ENCODE measurements around the gene CRACR2A. TPM values are rescaled to one million over a fixed set of nuclear protein-coding genes. Genes with fewer than 3 reads are reported as not detected.
A peak's percentile ranks its signal among the peaks of the same experiment; 100 is the strongest.

CRACR2A gene
- total RNA-seq, 1 donor from 2014 or later: 5.2 TPM

DNA sequence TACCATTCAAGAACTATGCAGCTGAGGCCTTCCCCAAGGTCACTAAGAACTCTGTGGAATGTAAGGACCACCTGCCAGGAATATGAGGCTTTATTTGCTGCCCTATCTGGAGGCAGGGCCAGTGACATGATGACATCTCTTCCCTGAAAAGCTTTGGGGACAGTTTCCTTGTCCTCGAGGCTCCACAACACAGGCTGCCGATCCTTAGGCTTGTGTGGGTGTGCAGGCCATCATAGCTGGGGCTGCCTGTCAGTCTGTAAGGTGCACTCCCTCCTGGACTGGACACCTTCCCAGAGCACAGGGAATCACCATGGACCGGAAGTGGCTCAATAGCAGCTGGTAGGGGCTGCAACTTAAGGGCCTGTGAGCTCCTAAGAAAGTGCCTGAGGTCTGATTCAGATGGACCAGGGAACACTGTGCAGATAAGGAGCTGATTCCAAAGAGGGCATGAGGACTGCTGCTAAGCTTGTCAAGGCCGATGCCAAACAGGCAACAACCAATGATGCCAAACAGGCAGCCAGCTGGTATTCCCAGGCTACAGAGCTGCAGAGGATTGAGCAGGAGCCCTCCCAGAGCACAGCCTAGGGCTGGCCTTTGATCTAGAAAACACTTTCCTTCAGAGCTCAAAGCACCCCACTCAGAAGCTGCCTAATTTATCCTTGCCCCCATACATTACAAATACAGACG, 84.3 kb downstream of the CRACR2A start:
- intact Hi-C loops (cut with DNase I): no loop called here
- ATAC-seq (ENCODE audit: poor library complexity) (peak; percentile 92), DNase-seq (no peak)

DNA sequence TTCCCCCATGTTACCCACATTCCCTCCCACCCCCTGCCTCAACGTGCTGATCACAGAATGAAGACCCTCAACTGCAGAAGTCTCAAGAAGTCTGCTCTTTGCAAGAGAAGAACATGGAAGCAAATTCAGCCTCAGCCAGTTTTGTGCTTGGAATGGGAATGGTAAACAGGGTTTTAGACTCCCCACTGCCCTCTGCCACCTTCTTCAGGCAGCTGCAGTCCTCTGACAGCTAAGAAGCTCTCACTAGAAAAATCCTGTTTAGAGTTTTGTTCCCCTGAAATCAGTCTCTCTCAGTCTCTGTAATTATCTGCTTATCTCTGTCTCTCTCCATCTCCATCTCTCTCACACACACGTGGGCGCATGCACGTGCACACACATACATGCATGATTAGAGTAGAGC, 85.4 kb downstream of the CRACR2A start:
- DNase-seq (no peak), ATAC-seq (ENCODE audit: poor library complexity) (no peak)
- intact Hi-C loops (cut with DNase I): no loop called here

DNA sequence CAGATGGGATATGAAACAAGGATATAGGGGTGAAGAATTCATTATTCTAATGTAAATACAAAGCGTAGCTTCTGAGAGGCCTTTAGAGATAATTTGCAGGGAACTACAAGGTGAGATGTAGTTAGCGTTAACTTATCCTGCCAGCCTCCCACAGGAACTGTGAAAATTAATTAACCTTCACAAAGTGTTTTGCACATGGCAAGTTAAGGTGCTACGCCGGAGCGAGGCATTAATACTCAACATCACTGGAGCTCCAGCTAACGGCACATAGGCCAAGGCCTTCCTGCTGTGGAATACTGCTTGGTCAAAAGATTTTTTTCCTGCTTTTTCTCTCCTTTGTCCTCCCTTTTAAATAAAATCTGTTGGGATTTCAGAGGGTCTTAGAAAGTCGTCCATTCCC, 86.5 kb downstream of the CRACR2A start:
- intact Hi-C loops (cut with DNase I): no loop called here
- ATAC-seq (ENCODE audit: poor library complexity) (no peak), DNase-seq (no peak)

DNA sequence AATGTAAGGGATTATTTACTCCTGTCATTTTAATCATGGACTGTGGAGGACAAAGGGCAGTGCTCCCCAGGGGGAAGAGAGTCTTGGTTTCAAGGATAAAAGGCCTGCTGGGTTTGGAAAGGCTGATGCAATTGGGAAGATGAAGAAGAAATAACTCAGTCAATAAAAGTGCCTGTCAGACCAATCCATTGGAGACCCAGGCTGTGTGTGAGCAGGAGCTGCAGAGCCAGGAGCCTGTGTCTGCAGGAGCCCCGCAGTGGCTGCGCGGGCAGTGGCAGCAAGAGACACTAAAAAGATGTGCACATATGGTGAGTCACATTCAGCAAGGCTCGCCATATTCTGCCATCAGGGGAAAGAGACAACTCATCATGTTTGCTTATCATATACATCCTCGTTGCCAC, 90.4 kb downstream of the CRACR2A start:
- intact Hi-C loops (cut with DNase I): no loop called here
- DNase-seq (no peak), ATAC-seq (ENCODE audit: poor library complexity) (no peak)

DNA sequence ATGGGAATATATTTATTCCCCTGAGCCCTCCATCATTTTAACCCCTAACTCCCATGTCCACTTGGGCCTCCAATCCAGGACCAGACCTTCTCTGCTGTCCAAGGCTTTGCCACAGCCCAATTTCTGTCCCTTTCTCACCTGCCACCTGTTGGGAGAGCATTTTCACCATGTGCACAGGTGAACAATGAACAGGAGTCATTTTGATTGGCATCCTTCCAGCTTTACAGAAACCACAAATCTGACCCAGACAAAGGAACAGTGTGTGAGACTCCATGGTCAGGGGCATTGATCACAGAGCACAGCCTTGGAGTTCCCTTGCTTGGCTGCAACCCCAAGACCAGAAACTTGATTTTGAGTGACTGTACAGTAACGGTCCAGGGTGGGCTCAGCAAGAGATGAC, 91.9 kb downstream of the CRACR2A start:
- DNase-seq (no peak), ATAC-seq (ENCODE audit: poor library complexity) (no peak)
- intact Hi-C loops (cut with DNase I): no loop called here

DNA sequence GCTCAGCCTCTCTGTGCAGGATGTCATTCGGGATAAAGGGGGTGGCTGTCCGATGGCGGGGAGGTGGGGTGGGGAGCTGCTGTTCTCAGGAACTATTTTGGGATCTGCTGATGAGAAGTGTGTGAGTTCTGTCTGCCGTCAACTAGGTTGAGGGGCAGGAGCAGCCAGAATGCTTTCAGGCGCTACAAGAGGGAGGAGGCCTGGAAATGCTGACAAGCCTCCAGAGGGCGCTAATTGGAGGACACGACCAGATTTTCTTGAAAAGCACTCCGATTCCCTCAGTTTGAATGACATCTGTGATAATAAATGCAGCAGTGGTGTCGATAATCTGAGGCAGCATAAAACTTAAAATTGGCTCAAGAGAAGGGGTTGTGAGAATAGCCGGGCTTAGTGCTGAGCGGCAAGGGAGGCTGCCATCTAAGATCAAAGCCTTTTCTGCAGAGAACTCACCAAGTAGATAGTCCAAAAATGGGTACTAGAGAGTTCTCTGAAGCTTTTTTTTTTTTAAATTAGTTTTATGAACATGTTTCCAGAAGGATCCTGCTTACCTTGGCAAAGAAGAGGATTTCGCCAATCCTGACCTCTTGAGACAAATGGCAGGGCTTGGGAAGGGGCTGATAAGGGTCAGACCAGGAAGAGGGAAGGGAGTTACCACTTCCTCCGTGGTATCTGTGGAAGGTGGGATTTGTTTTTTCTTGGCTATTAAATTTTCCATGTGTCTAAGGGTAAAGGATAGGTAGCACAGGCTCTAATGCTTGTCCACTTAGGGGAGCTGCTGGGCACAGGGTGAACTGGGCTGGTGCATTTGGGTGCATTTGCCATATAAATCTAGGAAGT, 94.4 kb downstream of the CRACR2A start:
- peak; percentile 54 for DNase-seq
- intact Hi-C loops (cut with DNase I): no loop called here
- ATAC-seq (ENCODE audit: poor library complexity): peak; percentile 66

DNA sequence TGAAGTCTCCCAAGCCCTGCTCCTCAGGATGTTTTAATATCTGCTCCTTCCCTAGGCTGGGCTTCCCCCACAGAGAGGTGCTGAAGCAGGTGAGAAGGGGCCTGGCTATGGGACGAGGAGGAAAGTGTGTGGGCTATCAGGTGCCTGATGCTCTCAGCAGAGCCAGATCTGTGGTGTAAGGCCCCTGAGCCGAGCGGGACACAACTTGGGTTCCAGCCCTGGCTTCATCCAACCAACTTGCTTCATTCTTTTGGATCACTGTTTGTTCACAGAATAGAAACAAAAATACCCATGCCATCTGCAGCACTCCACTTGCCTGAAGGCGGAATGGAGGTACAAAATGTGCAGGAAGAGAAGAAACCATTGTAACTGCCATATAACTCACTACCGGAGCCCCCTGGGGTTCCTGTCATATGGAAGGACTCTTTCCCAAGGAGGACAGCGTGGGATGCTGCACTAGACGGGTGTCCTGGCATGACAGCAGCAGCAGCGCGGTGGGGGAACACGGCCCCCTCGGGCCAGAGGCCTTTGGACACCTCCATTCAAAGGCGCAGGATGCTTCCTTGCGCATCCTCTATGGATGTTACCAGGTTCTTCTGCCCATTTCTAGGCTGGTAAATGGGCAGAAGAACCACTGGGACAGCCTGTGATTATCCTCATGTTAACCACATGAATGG, 95.8 kb downstream of the CRACR2A start:
- DNase-seq: no peak
- intact Hi-C loops (cut with DNase I): loop anchor here (2.0 kb wide), 1 partner anchor 118 kb away; no protein-coding TSS in a partner anchor
- no peak for ATAC-seq (ENCODE audit: poor library complexity)

DNA sequence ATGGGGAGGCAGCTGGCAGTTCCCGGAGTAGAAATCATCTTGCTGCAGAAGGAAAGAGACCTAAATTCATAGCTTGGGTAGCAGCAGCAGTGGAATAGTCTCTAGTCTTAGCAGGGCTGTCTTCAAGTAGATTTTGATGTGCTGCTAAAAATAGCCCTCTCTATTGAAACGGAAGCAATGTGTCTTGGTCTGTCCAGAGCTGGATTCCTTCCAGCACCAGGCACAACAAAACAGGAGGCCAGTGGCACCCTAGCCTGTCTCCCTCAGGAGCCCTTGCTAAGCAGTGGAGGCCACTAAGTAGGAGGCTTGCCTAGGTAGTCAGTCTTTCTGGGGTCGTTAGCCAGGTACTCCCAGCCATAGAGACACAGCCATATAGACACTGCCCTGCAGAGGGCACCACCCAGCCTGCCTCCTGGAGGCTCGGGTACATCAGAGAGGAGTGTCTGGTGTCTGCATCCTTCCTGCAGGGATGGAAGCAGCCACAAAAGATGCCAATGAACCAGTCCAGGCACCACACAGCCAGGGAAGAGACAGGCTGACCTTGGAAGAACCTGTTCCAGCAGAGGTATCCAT, 97.5 kb downstream of the CRACR2A start:
- DNase-seq (no peak), ATAC-seq (ENCODE audit: poor library complexity) (peak; percentile 55)
- intact Hi-C loops (cut with DNase I): no loop called here

DNA sequence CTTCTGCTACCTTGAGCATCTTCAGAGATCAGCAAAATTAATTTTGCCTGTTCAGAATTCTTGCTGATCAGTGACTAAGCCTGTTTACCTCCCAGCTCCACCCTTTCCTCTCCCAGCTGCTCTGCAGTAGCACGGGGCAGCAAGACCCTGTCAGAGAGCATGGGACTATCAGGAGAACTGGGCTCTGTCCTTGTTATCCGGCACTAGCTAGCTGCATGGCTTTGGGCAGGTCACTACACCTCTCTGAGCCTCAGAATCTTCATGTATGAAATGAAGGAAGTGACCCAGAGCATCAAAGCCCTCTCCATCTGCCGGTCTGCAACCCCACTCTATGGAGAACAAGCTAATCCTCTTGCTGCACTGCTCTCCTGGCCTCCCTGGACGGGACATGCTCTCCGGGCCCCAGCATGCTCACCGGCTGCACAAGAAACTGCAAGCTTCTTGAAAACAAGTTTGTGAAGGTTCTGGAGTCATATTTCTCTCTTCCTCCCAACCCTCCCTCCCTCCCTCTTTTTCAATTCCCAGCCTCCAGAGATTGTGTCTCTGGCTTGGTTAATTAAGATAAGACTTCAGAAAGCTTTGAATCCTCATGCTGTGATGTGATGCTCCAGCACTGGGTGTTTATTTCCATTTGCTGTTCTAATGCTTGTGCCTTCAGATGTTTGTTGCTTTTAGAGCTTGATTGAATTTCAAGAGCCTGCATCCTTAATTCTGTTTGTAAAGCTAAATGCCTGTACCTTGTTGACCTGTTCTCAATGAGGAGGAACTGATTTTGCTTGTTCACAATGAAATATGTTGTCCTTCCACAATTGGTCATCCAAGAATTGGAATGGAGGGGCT, 101.1 kb downstream of the CRACR2A start:
- ATAC-seq (ENCODE audit: poor library complexity): no peak
- DNase-seq: no peak
- intact Hi-C loops (cut with DNase I): no loop called here

DNA sequence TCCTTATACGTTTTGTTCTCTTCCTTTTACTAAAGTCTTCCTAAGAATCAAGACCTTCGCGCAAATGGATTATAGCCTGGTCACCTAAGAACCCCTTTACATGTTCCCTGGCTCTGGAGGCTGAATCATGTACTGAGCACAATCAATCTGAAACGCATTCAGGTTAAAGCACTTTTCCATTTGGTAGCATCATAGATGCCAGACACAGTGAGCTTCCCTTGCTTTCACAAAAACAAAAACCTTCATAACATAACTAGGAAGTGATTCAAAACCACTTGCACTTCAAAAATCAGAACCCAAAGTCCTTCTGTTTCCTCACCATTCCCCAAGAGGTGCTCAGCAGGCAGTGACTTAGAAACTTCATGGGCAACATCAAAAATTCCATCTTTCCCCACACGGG, 105.4 kb downstream of the CRACR2A start:
- no peak for ATAC-seq (ENCODE audit: poor library complexity)
- DNase-seq: no peak
- intact Hi-C loops (cut with DNase I): no loop called here

DNA sequence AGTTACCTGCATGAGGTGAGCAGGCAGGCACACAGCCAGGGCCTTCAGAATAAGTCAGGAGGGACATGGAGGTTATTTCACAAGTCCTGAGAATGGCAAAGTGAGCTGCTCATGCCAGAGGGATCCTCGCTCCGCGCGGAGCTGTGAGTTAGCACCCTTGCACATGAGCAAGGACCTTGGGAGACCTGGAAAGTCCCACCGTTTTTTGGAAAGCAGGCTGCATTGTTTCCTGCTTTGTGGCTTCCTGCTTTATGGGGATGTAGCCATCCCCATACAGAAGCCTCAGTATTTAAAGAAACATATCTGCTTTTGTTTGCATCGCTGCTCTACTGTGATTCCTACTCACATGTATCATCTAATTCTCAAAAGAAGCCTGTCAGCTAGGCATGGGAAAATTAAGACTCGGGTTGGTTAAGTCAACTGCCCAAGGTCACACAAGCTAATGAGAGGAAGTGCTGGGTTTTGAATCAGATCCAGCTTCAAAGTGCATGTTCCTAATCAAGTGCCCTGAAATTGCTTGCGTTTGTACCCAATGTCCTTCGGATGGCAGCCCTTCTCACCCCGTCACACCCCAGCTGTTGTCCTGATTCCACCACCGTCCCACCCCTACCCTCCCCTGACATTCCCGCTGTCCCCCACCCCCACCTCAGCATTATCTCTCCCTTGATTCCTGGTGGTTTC, 106.2 kb downstream of the CRACR2A start:
- intact Hi-C loops (cut with DNase I): no loop called here
- peak; percentile 39 for ATAC-seq (ENCODE audit: poor library complexity)
- DNase-seq: no peak

DNA sequence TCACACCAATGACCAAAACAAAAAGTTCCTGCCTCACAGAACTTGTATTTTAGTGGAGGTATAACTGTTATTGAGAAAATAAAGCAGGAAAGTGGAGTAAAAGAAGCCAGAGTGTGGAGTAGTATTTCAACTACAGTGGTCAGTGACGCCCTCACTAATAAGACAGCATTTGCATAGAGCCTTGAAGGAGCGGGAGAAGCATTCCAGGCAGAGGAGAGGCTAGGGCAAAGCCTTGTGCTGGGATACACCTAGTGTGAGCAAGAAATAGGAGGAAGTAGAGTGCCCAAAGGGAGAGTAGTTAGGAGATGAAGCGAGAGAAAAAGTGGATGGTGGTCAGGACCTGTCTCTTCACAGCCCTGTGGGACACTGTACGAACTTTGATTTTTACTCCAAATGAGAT, 107.8 kb downstream of the CRACR2A start:
- no peak for ATAC-seq (ENCODE audit: poor library complexity)

DNA sequence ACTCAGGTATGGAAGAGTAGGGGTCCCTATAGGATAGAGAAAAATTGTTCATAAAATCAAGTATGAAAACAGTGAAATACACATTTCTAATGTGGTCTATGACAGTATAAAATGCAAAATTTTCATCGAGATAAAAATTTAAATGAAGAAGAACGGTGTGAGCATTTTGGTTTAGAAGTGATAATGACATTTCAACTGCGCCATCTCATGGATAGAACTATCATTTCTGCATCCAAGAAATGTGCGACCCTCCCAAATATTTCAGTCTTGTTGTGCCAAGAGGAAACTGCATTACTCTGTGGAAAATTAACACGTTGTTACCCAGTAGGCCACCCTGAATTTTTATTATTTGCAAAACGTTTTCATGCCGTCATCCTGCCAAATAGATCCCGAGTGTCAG, 108.8 kb downstream of the CRACR2A start:
- DNase-seq (no peak), ATAC-seq (ENCODE audit: poor library complexity) (no peak)
- intact Hi-C loops (cut with DNase I): no loop called here

More for the DNA sequence above, 107.8 kb downstream of the CRACR2A start:
- no peak for DNase-seq
- intact Hi-C loops (cut with DNase I): no loop called here

DNA sequence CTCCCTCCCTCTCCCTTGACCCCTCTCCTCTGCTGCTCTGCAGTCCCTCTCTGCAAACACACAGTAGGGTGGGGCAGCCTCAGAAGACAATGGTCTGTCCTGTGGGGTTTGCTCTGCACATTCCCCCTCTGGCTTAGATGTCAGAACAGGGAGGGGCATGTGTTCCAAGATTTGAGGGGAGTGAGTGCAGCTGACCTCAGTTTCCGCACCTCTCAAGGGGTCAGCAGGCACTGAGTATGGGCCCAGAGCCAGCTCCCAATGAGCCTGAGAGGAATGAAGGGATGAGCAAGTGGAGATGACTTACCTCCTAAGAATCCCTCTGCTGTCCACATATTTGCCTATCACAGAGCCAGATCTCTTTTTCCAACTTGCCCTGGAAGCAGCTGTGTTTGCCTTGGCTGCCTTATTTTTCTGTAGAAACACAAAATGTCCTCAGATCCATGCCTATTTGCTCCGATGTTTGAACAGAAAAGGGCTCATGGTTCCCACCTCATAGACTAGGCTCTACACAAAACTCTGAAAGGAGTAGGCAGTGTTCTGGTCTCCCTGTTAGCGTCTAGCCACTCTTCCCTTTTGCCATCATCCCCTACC, 111.4 kb downstream of the CRACR2A start:
- no peak for ATAC-seq (ENCODE audit: poor library complexity)
- intact Hi-C loops (cut with DNase I): no loop called here
- DNase-seq: no peak

DNA sequence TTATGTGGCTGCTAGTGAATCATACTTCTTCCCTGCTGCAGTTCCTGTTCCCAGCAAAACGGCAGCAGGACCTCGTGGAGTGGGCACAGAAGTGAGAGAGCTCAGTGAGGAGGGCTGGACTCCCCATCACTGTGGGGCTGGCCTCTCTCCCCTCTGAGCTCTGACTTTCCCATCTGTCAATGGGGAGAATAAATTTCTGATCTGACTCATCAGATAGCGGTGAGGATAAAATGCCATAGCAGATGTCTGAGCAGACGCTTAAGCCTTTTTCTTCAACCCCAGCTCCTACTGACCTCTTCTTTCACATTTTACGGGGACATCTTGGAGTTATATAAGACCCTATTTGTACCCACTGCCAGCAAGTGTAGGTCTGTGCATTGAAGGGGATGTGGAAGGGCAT, 116.6 kb downstream of the CRACR2A start:
- ATAC-seq (ENCODE audit: poor library complexity) (no peak), DNase-seq (no peak)
- intact Hi-C loops (cut with DNase I): no loop called here

DNA sequence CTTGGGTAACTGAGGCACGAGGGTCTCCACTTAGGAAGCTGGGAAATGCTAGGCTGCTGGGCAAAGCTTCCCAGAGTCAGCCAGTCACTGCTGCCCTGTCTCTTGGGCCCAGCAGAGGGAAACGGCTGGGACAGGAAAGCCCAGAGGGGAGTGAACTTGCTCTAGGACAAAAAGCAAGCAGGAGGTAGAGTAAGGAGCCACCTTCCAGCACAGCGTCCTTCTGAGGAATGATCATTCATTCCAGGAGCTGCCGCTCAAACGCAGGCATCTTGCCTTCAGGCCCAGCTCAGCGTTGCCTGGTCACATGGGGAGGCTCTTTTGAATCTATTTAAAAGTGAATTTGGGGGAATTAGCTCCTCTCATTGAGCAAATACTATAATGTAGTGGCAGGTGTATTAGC, 118.6 kb downstream of the CRACR2A start:
- DNase-seq (no peak), ATAC-seq (ENCODE audit: poor library complexity) (no peak)
- intact Hi-C loops (cut with DNase I): no loop called here

DNA sequence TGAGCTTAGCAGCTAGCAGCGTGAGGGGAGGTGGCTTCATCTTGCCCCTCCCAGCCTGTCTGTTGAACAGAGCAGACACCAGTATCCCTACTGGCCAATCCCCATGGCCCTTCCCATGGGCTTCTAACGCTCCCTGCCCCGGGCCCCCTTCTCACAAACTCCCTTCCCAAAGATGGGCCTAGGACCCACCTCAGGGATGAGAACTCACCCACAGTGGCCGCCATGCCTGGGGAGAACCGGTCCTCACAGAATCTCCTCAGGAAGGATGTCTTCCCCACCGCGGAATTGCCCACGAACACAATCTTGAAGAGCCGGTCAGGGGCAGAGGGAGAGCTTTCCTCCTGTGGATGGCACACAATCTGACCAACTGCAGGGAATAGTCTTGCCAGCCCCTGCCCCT, 119.5 kb downstream of the CRACR2A start:
- no peak for ATAC-seq (ENCODE audit: poor library complexity)
- DNase-seq: no peak
- intact Hi-C loops (cut with DNase I): no loop called here

DNA sequence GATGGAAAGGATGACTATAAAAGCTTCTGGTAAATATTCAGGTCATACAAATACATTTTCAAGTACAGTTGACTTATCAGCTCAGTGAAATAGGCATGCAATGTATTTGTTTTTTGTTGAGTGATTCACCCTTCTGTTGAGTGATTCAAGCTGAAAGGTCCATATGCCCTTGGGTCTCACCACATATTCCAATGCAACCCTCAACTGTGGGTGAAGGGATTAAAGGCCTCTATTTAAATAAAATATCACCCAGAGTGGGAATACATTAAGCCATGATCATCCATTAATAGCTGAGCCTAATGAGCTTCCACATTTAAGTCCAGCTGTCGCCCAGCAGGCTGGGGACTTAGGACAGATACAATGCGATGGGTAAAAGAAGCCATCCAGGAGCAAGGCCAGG, 120.2 kb downstream of the CRACR2A start:
- intact Hi-C loops (cut with DNase I): no loop called here
- no peak for ATAC-seq (ENCODE audit: poor library complexity)
- DNase-seq: no peak

All from Right ventricle myocardium superior (tissue), 1 donor.